AG09309 (cell line): ENCODE measurements around the gene AGAP3.
A peak's percentile ranks its signal among the peaks of the same experiment; 100 is the strongest.

ENCODE experiments used
- DNase-seq: peaks from one replicate; pipeline ENCODE4 v3.0.0-alpha.2; 2010; ENCODE audit warnings: low read depth
- H3K4me3 ChIP-seq: 2 replicates; pipeline ENCODE4 v1.5.1; 2011; ENCODE audit warnings: mild to moderate bottlenecking, low read depth, low read length, moderate library complexity; ENCODE audit not compliant: control insufficient read depth
- TF ChIP-seq, protein P1 (sequence below): IDR thresholded peaks from 2 replicates; pipeline ENCODE4 v1.5.1; 2011; ENCODE audit warnings: mild to moderate bottlenecking, low read depth, low read length, inconsistent platforms; ENCODE audit not compliant: insufficient read depth, control insufficient read depth; ENCODE audit errors: missing control alignments

The AGAP3 gene

DNA sequence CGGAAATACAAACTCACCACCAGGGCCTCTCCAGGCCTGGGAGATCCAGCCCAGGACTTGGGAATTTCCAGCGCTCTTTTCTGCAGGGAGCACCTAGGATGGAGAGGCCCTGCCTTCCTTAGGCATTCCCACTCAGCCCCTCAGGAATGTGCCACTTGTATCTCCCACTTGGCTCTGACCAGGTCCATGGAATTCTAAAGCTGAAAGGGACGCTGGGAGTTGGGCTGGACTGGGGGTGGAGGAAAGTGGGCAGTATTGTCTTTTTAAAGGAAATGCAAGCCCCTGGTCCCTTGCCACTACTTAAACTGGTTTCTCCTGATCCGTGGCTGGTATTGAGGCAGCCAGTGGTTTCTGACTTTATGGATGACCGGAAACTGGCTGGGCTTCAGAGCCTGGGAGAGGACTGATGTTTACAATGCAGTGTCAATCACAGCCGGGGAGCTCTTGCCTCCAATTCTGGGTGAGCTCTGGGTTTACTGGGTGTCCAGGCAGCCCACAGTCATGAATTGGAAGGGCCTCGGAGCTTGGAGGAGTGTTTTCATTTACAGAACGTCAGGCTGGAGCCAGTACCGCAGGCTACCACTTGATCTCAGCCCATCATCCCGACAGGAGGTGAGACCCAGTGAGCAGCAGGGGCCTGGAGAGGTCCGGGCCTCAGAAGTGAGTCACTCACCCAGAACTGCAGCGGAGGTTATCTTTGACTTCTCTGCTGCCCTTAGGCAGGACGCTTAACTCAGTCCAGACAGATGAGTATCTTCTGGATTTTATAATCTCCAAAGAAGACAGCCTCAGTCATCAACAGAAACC is 27.3 kb downstream of the AGAP3 start:
- no peak overlapping the region for H3K4me3 ChIP-seq
- TF ChIP-seq, protein P1, sequence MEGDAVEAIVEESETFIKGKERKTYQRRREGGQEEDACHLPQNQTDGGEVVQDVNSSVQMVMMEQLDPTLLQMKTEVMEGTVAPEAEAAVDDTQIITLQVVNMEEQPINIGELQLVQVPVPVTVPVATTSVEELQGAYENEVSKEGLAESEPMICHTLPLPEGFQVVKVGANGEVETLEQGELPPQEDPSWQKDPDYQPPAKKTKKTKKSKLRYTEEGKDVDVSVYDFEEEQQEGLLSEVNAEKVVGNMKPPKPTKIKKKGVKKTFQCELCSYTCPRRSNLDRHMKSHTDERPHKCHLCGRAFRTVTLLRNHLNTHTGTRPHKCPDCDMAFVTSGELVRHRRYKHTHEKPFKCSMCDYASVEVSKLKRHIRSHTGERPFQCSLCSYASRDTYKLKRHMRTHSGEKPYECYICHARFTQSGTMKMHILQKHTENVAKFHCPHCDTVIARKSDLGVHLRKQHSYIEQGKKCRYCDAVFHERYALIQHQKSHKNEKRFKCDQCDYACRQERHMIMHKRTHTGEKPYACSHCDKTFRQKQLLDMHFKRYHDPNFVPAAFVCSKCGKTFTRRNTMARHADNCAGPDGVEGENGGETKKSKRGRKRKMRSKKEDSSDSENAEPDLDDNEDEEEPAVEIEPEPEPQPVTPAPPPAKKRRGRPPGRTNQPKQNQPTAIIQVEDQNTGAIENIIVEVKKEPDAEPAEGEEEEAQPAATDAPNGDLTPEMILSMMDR = peak; percentile 15
- DNase-seq = peak; percentile 35

DNA sequence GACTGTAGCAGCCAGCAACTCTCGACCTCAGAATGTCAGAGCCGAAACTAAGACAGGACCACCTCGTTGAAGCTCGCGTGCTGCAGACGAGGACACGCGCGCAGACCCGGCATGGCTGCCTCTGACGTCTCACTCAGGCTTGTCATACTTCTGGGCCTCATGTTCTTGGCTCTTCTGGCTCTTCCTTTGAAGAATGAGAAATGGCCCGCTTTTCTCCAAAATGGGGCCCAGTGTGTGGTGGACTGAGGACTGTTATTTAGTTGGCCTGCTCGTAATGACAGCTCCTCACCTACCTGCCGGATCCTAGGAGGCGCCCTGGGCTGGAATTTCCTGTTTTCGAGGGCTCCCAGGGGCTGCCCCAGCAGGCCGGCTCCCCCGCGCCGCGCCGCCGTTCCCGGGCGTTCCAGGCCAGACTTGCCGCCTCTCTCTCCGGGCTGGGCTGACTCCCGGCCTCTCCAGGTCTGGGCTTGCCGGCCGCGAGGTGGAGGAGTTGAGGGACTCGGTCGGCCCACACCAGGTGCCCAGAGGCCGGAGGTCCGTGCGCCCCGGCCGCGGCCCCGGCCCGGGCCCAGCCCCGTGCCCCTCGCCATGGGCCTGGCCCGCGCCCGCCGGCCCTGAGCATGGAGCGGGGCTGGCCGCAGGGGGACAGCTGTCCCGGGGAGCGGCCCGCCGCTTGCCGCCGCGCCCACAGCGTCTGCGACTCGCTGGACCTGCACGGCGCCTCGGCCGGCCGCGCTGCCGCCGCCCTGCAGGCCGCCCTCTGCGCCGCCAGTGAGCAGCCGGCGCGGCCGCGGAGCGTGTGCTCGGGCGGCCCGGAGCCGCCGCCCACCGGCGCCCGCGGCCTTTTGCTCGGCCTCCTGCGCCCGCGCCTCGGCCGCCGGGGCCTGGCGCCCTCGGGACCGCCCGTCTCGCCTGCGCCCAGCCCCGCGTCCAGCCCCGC is 28.1 kb downstream of the AGAP3 start:
- no peak overlapping the region for H3K4me3 ChIP-seq
- peak; percentile 5 for DNase-seq
- TF ChIP-seq, protein P1 = no peak

DNA sequence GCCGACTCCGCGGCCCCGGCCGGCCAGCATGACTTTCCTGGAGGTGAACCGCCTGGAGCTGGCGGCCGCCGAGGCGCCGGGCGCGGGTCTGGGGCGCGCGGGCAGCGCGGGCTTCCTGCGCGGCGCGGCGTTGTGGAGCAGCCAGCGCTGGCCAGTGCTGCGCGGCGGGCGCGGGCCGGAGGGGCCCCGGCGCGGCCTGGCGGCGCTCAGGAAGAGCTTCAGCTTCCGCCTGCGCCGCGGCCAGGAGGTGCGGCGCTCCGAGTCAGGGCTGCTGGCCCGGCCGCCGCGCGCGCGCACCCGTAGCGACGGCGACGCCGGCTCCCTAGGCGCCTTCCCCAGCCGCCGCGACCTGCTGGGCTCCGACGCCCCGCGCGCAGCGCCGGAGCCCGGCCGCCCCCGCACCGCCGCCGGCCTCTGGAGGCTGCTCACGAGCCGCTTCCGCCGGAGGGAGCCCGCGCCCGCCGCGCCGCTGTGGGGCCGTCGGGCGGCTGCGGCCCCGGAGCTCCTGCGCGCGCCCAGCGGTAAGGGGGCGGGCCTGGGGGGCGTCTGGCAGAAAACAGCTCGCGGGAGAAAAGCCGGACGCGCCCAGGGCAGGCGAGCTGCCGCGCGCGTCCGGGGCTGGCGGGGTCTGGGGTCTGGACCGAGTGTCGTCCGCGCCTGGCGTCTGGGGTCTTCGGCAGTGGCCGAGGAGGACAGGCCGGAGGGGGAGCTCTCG is 29.0 kb downstream of the AGAP3 start:
- no peak overlapping the region; the same call in 1 of the 2 replicates for H3K4me3 ChIP-seq

DNA sequence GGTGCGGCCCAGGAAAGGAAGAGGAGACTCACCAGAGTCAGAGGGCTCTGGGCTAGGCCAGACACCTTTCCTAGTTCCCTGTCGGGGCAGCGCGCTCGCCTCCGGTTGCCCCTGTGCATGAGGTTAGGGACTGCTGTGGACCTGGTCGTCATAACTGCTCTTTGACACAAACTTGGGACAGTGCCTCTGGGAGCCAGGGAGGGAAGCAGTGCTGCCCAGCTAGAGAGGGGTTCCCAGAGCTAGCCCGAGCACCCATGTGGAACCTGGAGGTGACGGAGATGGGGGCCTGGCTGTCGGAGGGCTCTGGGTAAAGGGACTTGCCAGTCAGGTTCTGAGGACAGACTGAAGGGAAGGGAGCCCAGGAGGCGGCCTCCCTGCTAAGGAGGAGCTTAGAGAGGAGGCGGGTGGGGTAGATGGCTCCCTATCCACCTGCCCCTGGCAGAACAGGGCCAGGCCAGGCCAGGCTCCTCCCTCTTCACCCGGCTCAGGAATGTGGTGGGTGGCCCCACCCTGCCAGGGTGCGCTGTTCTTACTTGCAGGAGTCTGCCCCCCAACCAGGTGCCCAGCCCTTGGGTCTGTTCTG is 29.7 kb downstream of the AGAP3 start:
- DNase-seq = no peak
- TF ChIP-seq, protein P1 = no peak
- H3K4me3 ChIP-seq = no peak overlapping the region; the same call in 1 of the 2 replicates

More for the DNA sequence above, 29.0 kb downstream of the AGAP3 start:
- TF ChIP-seq, protein P1 = no peak
- no peak for DNase-seq

DNA sequence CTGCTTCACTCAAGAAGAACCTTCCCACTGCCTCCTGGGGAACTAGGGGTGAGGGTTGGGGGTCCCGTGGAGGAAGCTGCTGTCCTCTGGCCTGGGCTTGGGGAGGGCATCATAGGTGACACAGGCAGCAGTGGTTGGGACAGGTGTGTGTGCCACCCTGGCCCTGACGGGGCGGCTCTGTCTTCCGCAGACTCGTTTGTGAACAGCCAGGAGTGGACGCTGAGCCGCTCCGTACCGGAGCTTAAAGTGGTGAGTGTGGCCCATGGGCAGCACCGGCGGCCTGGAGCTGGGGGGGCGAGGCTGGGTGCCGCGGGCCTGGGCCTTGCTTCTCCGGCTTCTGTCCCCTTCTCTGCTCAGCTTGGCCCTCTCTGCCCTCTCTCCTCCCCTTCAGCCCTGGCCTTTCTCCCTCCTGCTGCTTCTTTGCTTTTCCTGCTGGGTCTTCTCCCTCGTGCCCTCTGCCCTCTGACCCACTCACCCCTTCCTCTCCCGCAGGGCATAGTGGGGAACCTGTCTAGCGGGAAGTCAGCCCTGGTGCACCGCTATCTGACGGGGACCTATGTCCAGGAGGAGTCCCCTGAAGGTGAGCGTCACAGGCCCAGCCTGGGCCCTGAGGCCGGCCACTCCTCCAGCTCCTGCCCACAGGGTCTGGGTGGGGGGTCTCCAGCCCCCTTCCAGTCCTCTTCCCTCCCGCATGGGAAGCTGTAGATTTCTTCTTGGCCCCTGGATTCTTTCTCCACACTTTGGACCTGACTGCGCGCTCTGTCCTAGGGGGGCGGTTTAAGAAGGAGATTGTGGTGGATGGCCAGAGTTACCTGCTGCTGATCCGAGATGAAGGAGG is 30.5 kb downstream of the AGAP3 start:
- TF ChIP-seq, protein P1 = no peak
- no peak overlapping the region for H3K4me3 ChIP-seq
- DNase-seq = no peak

DNA sequence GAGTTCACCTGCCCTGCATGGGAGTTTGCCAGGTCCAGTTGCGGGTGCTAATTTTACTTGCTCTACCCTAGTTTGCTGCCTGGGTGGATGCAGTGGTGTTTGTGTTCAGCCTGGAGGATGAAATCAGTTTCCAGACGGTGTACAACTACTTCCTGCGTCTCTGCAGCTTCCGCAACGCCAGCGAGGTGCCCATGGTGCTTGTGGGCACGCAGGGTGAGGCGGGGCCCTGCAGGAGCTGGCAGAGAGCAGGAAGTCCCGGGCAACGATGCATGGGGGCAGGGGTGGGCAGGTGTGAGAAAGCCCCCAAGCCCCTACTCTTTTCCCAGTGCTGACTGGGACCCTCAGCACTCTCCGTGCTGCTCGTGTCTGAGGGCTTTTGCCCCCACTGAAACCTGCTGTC is 31.3 kb downstream of the AGAP3 start:
- H3K4me3 ChIP-seq = no peak overlapping the region
- TF ChIP-seq, protein P1 = no peak
- DNase-seq = no peak
